Stimulated activated CD4-positive, alpha-beta T cell treated with anti-CD3 and anti-CD28 coated beads, Interleukin-1b, Interleukin-23, amount 100 ng/mL, for 4 hours (primary cell): ENCODE measurements around the gene SMIM35.

Source experiments
- DNase-seq, 2 donors: peaks; one replicate each; pipeline ENCODE4 v3.0.0-alpha.2; 2020; ENCODE audit warnings: low read depth in 2 of 2

The SMIM35 gene

DNA sequence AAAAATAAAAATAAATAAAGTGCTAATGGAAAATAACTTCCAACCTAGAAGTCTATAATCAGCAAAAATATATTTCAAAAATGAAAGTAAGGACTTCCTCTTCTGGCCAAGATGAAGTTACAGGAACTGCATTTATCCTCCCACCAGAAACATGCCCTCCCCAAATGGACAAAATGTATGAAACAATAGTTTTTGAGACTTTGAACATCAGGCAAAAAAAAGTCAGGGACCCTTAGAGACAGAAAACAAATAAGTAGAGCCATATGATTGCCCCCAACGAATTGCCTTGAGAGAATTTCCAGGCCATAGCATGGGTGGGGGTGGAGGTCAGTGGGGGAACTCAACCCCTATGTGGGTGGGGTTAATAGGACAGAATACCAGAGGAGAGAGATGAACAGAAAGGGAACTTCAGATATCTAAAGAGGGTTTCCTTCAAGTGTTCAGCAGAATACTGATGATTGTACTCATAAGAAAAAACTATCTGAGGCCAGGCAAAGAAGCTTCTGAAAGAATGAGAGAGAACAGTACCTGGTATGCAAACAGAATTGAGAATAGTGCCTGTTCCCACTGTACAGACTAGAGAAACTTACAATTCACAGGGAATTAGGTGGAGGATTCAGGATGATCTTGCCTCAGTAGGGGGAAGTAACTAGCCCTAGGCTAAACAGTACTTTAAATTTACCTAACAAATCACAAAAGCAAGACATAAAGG, 127.2 kb downstream of the SMIM35 start:
- DNase-seq: no peak

DNA sequence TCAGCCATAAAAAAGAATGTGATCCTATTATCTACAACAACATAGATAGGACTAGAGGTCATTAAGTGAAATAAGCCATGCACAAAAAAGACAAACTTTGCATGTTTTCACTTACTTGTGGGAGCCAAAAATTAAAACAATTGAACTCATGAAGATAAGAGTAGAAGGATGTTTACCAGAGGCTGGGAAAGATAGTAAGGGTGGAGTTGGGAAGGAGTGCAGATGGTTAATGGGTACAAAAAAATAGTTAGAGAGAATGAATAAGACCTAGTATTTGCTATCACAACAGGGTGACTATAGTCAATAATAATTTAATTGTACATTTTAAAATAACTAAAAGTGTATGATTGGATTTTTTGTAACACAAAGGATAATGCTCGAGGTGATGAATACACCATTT, 127.8 kb downstream of the SMIM35 start:
- DNase-seq: no peak
